DMS153 treated with DMSO at 0.1 percent for 48 hours (cell line): ENCODE data around the gene LRBA.

Experiments used
- DNase-seq: peaks from one replicate; lab custom pipeline; 2025; ENCODE audit not compliant: unreplicated experiment; lab: John Stamatoyannopoulos, UW

The LRBA gene

GRCh38 chr4:150231107-150231770 lies 783.8 kb downstream of the LRBA start:
- no peak for DNase-seq

DNA sequence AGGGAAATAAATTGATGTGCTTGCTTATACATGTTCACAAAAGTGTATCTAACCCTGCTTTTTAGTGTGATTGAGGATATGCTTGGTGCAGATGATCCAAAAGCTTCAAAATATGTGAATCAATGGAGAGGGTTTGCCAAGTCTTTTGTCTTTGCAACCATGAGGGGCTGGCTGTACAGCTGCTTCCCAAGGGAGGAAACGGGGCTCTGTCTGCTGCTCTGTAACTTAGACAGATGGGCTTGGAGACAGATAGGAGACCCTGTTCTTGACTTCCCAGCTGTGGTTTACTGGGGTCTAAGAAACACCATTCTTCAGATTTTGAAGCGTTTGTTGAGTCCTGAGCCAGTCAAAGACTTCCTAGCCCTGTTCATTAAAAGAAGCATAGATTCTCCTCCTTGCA lies 784.5 kb downstream of the LRBA start:
- DNase-seq, result no peak

GRCh38 chr4:150229520-150229919 lies 785.6 kb downstream of the LRBA start:
- no peak for DNase-seq

DNA sequence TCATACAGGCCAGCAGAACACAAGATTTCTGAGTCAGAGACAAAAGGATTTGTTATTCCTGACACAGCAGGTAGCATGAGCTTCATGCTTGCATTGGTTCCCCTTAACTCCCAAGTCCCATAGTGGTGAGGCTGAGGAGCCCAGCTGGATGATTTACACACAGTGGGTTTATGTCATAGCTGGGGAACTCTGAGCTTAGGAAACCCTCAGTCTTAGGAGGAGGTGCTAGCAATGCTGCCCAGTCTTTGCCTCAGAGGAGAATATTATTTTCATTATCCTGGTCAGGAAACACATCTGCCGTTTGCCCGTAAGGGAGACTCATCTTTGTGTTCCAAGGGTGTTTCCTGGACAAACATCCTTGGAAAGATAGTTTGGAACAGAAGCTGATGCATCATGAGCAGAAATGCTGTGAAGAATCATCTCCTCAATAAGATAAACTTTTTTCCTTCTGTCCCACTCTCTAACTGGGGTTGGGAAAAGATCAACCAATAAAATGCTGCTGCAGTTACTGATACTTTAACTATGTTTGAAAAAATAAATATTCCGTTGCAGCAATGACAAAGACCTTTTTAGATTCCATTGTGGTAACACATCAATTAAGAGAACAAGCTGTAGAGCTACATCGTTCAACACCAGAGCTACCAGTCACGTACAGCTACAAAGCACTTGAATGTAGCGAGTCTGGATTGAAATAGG lies 790.0 kb downstream of the LRBA start:
- no peak for DNase-seq

DNA sequence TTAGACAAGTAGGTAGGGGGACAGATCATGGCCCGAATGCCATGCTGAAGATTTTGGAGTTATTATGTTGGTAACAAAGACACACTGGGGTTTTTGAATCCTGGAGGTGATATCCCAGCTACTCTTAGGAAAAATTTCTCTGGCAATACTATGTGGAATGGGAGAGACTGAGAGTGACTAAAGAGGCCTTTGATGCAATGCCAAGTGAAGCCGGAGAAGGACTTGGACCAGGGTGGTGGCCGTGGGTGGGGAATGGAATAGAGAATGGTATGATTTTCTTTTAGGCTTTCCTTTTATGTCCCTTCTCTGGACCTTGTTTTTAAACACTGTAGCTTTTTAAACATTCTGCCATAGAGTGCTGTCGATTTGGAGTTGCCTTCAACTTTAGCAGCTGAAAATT lies 795.2 kb downstream of the LRBA start:
- DNase-seq, result no peak

DNA sequence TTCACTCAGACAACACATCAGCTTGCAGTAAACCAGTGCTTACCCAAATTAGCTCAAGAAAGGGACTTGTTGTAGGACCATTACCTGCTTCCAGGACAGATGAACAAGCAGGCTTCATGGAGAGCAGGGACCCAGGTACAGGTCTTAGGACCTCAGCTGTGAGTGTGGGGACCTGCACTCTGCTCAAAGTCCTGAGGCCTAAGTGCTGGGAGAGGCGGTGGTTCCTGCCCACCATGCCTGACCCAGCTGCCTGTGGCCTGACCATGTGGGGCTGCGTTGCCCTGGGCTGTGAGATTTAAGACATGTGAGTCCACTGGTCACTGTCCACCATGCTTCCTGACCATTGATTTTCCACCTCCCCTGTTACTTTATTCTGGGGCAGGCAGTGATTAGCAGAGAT lies 796.6 kb downstream of the LRBA start:
- no peak for DNase-seq

GRCh38 chr4:150217808-150218207 lies 797.3 kb downstream of the LRBA start:
- DNase-seq, result peak; percentile 44

- DNase-seq, result peak; percentile 49
These were observed 797.9 kb downstream of the LRBA start for GRCh38 chr4:150217192-150217591.

GRCh38 chr4:150216726-150217125 lies 798.4 kb downstream of the LRBA start:
- no peak for DNase-seq

DNA sequence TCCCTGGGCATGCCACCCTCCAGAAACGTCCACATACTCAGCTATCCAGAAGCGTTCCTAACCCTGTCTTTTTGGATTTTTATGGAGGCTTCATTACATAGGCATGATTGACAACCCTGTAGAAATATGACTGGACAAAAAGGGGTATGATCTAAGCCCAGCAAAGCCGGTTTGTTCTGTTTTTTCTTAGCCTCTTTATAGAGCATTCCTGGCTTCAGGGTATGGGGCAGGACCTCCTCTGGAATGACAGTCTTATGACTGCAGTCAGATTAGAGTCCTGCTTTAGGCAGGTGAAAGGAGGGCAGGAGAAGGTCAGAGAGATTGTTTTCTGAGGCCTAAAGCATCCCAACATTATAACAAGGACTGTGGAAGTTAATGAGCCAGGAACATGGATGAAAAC lies 799.5 kb downstream of the LRBA start:
- DNase-seq, result no peak
